GM19023 (cell line): ENCODE measurements around the gene RAB3IP.
"Not testable (repeated sequence)": the region's sequence is repeated elsewhere in the genome, so short reads cannot be mapped to it uniquely, and the experiment has no call there.

Experiments used
- ATAC-seq: cut with Tn5 transposase; IDR thresholded peaks from one replicate; pipeline ENCODE4 v1.9.1; 2021; ENCODE audit warnings: mild to moderate bottlenecking, moderate library complexity; ENCODE audit not compliant: unreplicated experiment

RAB3IP gene

GRCh38 chr12:69755302-69755701, 16.6 kb downstream of the RAB3IP start:
- ATAC-seq = no peak

GRCh38 chr12:69756088-69756755, 17.6 kb downstream of the RAB3IP start:
- no peak for ATAC-seq

GRCh38 chr12:69758105-69758504, 19.4 kb downstream of the RAB3IP start:
- no peak for ATAC-seq

- not testable (repeated sequence) for ATAC-seq
These were observed 20.9 kb downstream of the RAB3IP start for GRCh38 chr12:69759581-69759980.

- no peak for ATAC-seq
These were observed 26.9 kb downstream of the RAB3IP start for GRCh38 chr12:69765515-69765914.

GRCh38 chr12:69766260-69766659, 27.6 kb downstream of the RAB3IP start:
- no peak for ATAC-seq

- no peak for ATAC-seq
These were observed 41.3 kb downstream of the RAB3IP start for GRCh38 chr12:69779928-69780327.

GRCh38 chr12:69783365-69783764, 44.7 kb downstream of the RAB3IP start:
- ATAC-seq = no peak

GRCh38 chr12:69789351-69789750, 50.7 kb downstream of the RAB3IP start:
- ATAC-seq = no peak

GRCh38 chr12:69792533-69792932, 53.9 kb downstream of the RAB3IP start:
- ATAC-seq = no peak

GRCh38 chr12:69807101-69807897, 68.6 kb downstream of the RAB3IP start:
- not testable (repeated sequence) for ATAC-seq

GRCh38 chr12:69810870-69811498, 72.3 kb downstream of the RAB3IP start:
- no peak for ATAC-seq

GRCh38 chr12:69816082-69816481, 77.4 kb downstream of the RAB3IP start:
- no peak for ATAC-seq

- ATAC-seq = no peak
These were observed 82.4 kb downstream of the RAB3IP start for GRCh38 chr12:69821032-69821455.

- ATAC-seq = no peak
These were observed 82.9 kb downstream of the RAB3IP start for GRCh38 chr12:69821456-69822159.

- ATAC-seq = no peak
These were observed 83.7 kb downstream of the RAB3IP start for GRCh38 chr12:69822201-69822860.

GRCh38 chr12:69824028-69824427, 85.4 kb downstream of the RAB3IP start:
- no peak for ATAC-seq

GRCh38 chr12:69824966-69825560, 86.4 kb downstream of the RAB3IP start, which contains the start of gene MYRFL:
Gene MYRFL, plus strand, starts transcription at chr12:69825227. Its CDS starts 291 bp downstream, at chr12:69825518.
- ATAC-seq = no peak

GRCh38 chr12:69828897-69829296, 90.2 kb downstream of the RAB3IP start:
- ATAC-seq = no peak

- no peak for ATAC-seq
These were observed 95.0 kb downstream of the RAB3IP start for GRCh38 chr12:69833696-69834095.
